ENCODE results near the gene CNTLN.
"Not testable (repeated sequence)": the region's sequence is repeated elsewhere in the genome, so short reads cannot be mapped to it uniquely, and the experiment has no call there.

CNTLN gene

GRCh38 chr9:17520268-17521064, 385.6 kb downstream of the CNTLN start:
- H3K9me3 Mint-ChIP-seq: no peaks in the 10 kb centered on the region
- H3K36me3 Mint-ChIP-seq (ENCODE audit: low read depth): no peaks in the 10 kb centered on the region
- no peak for TF ChIP-seq CTCF (IDR thresholded peaks at IDR 0.05; ENCODE audit: unreplicated experiment in 3 of 3)
- peaks cover 10% of the 10 kb centered on the region for H3K4me1 Mint-ChIP-seq
- peaks cover 3% of the 10 kb centered on the region for H3K27me3 Mint-ChIP-seq (ENCODE audit: low read depth)
- no peak overlapping the region for H3K4me3 Mint-ChIP-seq
- H3K27ac Mint-ChIP-seq: peak overlapping the region in 2 of 3 experiments; percentile 42 to 88

DNA sequence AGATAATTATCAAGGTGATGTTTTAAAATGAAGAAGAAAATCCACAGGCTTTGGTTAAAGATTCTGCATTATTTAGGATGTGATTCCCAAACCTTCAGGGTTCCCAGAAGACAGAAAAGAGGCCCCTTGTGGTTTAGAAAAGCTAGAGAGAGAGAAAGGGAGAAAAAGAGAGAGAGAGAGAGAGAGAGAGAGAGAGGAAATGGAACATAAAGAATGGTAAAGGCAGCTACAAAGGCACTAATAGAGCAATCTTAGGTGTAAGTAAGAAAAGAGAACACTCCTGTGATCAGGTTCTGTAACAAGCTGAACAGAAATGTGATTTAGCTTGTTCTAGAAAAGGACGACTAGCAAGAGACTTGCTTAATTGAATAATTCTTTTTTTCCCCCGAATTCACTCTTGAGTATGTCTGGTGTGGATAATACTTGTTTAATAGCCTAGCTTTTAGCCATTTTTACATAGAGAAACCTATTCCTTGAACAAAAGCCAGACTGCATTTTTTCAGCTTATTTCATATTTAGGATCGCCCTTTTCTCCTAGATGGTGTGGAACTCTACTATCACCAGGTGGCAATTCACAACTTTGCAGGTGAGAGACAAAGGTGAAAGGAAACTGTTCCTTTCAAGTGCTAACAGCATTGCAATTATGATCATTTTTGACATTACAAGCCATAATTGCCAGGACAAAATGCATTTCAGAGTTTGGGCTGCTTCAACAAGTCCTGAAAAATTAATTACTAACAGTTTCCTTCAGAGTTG, 386.4 kb downstream of the CNTLN start:
- H3K4me1 Mint-ChIP-seq: peaks cover 10% of the 10 kb centered on the region
- H3K27me3 Mint-ChIP-seq (ENCODE audit: low read depth): peaks cover 3% of the 10 kb centered on the region
- H3K36me3 Mint-ChIP-seq (ENCODE audit: low read depth): no peaks in the 10 kb centered on the region
- no peak for TF ChIP-seq CTCF (IDR thresholded peaks at IDR 0.05; ENCODE audit: unreplicated experiment in 3 of 3)
- H3K9me3 Mint-ChIP-seq: no peaks in the 10 kb centered on the region
- H3K27ac Mint-ChIP-seq: no peak overlapping the region
- no peak overlapping the region for H3K4me3 Mint-ChIP-seq

- H3K36me3 Mint-ChIP-seq (ENCODE audit: low read depth); H3K27me3 Mint-ChIP-seq (ENCODE audit: low read depth); H3K27ac Mint-ChIP-seq; H3K4me3 Mint-ChIP-seq; H3K4me1 Mint-ChIP-seq; H3K9me3 Mint-ChIP-seq: not testable (repeated sequence)
Measured at GRCh38 chr9:17526726-17527125, 391.9 kb downstream of the CNTLN start.

GRCh38 chr9:17528859-17529258, 394.0 kb downstream of the CNTLN start:
- H3K27me3 Mint-ChIP-seq (ENCODE audit: low read depth): no peaks in the 10 kb centered on the region
- H3K4me1 Mint-ChIP-seq: peaks cover 8% of the 10 kb centered on the region
- no peaks in the 10 kb centered on the region for H3K36me3 Mint-ChIP-seq (ENCODE audit: low read depth)
- no peaks in the 10 kb centered on the region for H3K9me3 Mint-ChIP-seq
- no peak overlapping the region for H3K4me3 Mint-ChIP-seq
- TF ChIP-seq CTCF (IDR thresholded peaks at IDR 0.05; ENCODE audit: unreplicated experiment in 3 of 3): peak in 2 of 3 experiments; percentile 46 to 65
- H3K27ac Mint-ChIP-seq: no peak overlapping the region

- Mint-ChIP-seq H3K27ac (peak overlapping the region in 2 of 3 experiments; percentile 56 to 63), H3K27me3 (ENCODE audit: low read depth) (no peaks in the 10 kb centered on the region), H3K4me3 (no peak overlapping the region), H3K4me1 (peaks cover 8% of the 10 kb centered on the region), H3K9me3 (no peaks in the 10 kb centered on the region), H3K36me3 (ENCODE audit: low read depth) (no peaks in the 10 kb centered on the region)
- peak; percentile 81 to 91 (median 83) for TF ChIP-seq CTCF (IDR thresholded peaks at IDR 0.05; ENCODE audit: unreplicated experiment in 3 of 3)
Measured at GRCh38 chr9:17531642-17532254, 396.9 kb downstream of the CNTLN start.

DNA sequence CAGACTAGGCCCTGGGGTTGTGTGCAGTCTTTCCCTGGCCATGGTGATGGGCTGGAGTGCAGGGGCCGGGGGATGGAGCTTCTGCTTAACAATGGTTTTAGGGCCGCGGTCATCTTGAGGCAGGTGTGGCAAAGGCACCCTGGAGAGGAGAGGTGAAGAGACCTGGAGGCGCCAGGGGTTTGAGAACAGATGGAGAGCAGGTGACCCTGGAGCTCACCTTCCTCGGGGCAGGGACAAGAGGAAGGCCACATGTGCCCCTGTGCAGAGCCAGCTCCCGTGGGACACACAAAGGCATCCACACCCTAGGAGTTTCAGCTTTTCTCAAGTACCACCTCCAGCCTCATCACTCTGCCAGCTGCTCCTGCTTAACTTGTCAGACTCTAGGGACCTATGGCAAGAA, 397.6 kb downstream of the CNTLN start:
- Mint-ChIP-seq H3K4me3 (no peak overlapping the region), H3K27me3 (ENCODE audit: low read depth) (no peaks in the 10 kb centered on the region), H3K36me3 (ENCODE audit: low read depth) (no peaks in the 10 kb centered on the region), H3K9me3 (no peaks in the 10 kb centered on the region), H3K27ac (no peak overlapping the region), H3K4me1 (peaks cover 8% of the 10 kb centered on the region)
- no peak for TF ChIP-seq CTCF (IDR thresholded peaks at IDR 0.05; ENCODE audit: unreplicated experiment in 3 of 3)
